ENCODE measurements around the gene ANKS1A. TPM values are rescaled to one million over a fixed set of nuclear protein-coding genes. Genes with fewer than 3 reads are reported as not detected.

Gene ANKS1A
- total RNA-seq, 1 donor from 2014 or later, result 17.2 TPM

DNA sequence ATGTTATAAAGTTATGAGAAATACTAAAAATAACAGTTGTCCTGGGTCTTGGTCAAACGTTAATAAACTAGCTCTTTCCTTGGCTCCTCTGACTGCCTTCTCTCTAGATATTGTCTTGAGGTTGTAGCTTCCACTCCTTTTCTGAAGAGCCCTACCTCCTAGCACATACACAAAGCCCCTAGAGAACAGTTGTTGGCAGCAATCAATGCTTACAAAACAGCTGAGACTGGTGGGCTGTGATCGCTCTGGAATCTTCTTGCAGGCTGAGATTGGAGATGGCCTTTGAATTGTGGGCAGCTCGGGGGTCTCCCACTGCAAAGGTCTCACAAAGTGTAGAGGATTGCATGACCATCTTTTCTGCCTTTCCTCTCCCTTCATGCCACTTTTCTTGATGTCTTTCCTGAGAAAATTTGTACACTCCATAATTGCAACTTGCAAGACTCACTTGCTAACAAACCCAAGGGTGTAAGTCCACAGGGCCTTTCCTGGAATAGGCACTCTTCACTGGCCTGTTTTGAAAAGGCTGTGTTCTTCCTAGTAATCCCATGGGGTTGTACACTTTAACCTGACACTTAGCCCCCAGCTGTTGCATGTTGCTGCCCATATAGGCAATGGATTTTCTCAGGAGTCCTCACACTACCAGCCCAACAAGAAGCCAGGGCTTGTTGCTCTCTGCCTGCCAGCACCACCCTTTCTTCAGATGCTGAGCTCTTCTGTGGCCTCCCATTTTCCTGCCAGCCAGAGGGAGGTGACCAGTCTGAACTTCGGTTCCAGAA is 152.2 kb downstream of the ANKS1A start:
- TF ChIP-seq, protein P1, sequence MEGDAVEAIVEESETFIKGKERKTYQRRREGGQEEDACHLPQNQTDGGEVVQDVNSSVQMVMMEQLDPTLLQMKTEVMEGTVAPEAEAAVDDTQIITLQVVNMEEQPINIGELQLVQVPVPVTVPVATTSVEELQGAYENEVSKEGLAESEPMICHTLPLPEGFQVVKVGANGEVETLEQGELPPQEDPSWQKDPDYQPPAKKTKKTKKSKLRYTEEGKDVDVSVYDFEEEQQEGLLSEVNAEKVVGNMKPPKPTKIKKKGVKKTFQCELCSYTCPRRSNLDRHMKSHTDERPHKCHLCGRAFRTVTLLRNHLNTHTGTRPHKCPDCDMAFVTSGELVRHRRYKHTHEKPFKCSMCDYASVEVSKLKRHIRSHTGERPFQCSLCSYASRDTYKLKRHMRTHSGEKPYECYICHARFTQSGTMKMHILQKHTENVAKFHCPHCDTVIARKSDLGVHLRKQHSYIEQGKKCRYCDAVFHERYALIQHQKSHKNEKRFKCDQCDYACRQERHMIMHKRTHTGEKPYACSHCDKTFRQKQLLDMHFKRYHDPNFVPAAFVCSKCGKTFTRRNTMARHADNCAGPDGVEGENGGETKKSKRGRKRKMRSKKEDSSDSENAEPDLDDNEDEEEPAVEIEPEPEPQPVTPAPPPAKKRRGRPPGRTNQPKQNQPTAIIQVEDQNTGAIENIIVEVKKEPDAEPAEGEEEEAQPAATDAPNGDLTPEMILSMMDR (IDR thresholded peaks at IDR 0.05), result no peak
- Mint-ChIP-seq H3K4me1 (ENCODE audit: low read depth) (peaks cover 51% of the 10 kb centered on the region), H3K27ac (ENCODE audit: unreplicated experiment) (peak overlapping the region; percentile 6), H3K9me3 (ENCODE audit: low read depth) (no peaks in the 10 kb centered on the region), H3K36me3 (ENCODE audit: low read depth) (peaks cover 1% of the 10 kb centered on the region), H3K27me3 (ENCODE audit: low read depth) (no peaks in the 10 kb centered on the region), H3K4me3 (ENCODE audit: unreplicated experiment) (no peak overlapping the region)
- DNase-seq (ENCODE audit: low spot score), result no peak

DNA sequence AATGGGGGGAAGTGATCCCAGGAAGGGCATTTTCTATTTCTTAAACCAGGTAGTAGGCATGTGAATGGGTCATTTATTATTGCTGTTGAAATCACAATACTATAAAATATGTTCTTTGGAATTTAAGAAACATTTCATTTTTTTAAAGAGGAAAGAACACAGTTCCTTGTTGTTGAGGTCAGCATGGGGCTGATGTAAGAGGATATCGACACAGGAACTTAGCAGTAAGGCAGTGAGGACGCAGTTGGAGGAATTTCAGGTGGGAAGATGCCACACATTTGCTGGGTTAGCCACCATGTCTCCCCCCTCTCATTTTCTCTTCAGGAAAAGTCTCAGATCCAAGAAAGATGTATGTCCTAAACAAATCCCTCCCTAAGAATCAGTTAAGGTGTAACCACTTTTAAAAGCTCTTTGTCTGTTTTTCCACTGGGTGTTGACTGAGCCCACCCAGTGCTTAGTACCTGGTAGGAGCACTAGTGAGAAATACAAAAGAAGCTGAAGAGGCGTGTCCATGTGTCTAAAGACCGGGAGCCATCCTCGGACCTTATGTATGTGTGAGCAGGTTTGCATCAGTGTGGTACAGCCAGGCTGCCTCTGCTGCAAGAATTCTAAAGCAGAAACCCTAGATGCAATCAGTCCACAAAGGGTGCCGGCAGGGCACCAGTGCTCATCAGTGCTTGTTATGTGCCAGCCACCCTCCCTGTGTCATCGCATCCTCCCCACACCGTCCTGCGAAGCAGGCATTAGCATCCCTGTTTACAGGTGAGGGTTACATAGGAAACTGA is 153.2 kb downstream of the ANKS1A start:
- peaks cover 41% of the 10 kb centered on the region for H3K4me1 Mint-ChIP-seq (ENCODE audit: low read depth)
- no peak for DNase-seq (ENCODE audit: low spot score)
- TF ChIP-seq, protein P1 (IDR thresholded peaks at IDR 0.05), result no peak
- H3K27ac Mint-ChIP-seq (ENCODE audit: unreplicated experiment), result peak overlapping the region; percentile 6
- H3K4me3 Mint-ChIP-seq (ENCODE audit: unreplicated experiment), result no peak overlapping the region
- peaks cover 1% of the 10 kb centered on the region for H3K36me3 Mint-ChIP-seq (ENCODE audit: low read depth)
- no peaks in the 10 kb centered on the region for H3K27me3 Mint-ChIP-seq (ENCODE audit: low read depth)
- H3K9me3 Mint-ChIP-seq (ENCODE audit: low read depth), result no peaks in the 10 kb centered on the region

DNA sequence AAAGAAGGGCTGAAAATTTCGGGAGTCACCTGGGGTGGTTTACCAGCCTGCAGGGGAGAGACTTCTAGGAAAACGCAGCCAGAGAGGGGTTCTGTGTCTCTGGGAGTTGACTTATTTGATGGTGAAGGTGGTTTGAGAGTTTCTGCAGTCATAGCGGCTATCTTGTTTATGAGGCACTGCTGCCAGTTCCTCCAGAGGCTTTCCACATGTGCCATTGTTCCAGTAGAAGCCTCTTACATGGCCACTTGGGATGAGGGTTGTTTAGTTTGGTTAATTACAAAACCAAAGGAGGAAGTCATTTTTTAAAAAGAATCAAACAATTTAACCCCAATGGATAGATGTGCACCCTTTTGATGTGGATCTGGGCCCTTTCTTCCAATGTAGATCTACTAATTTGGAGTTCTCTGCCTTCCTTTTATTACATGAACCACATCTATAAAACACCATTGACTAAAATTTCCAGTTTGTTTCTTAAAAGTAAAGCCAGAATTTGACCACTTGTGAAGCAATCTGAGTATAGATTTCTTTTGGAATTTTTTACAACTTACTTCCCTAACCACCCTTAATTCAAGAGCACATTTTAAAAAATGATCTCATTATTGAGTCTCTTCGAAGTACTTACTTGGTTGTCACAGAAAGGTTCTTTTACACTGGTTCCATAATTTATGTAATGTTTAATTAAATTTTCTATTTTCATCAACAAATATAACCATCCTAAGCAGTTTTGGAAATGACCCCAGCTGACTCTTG is 154.5 kb downstream of the ANKS1A start:
- Mint-ChIP-seq H3K4me1 (ENCODE audit: low read depth) (peaks cover 28% of the 10 kb centered on the region), H3K9me3 (ENCODE audit: low read depth) (no peaks in the 10 kb centered on the region), H3K27me3 (ENCODE audit: low read depth) (no peaks in the 10 kb centered on the region), H3K36me3 (ENCODE audit: low read depth) (peaks cover 1% of the 10 kb centered on the region), H3K27ac (ENCODE audit: unreplicated experiment) (no peak overlapping the region), H3K4me3 (ENCODE audit: unreplicated experiment) (no peak overlapping the region)
- TF ChIP-seq, protein P1 (IDR thresholded peaks at IDR 0.05), result no peak
- no peak for DNase-seq (ENCODE audit: low spot score)

DNA sequence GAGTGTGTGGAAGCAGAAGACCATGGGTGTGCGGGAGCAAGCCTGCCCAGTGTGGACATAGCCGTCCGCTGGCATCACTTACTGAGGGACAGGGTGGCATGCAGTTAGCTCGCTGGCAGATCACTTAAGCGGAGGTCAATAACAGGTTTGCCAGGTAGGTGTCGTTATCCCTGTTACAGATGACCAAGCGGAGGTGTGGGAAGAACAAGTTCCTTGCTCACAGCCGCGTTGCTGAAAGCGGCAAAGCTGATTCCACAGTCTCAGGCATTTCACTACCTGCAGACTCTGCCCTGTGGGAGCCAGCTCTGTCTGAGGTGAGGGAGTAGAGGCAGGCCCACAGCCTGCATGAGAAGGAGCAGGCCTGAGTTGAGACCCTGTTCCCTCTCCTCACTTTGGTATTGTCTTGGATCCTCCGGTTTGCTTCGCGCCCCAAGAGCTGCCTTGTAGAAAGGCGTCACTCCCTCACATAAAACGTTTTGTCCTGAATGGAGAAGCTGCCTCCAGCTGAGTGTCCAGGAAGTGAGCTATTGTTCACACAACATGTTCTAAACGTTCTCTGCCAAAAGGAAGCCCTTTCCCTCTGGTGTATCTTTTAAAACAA is 155.2 kb downstream of the ANKS1A start:
- DNase-seq (ENCODE audit: low spot score), result no peak
- no peaks in the 10 kb centered on the region for H3K27me3 Mint-ChIP-seq (ENCODE audit: low read depth)
- H3K36me3 Mint-ChIP-seq (ENCODE audit: low read depth), result peaks cover 1% of the 10 kb centered on the region
- TF ChIP-seq, protein P1 (IDR thresholded peaks at IDR 0.05), result no peak
- no peak overlapping the region for H3K4me3 Mint-ChIP-seq (ENCODE audit: unreplicated experiment)
- H3K27ac Mint-ChIP-seq (ENCODE audit: unreplicated experiment), result peak overlapping the region; percentile 74
- peaks cover 27% of the 10 kb centered on the region for H3K4me1 Mint-ChIP-seq (ENCODE audit: low read depth)
- H3K9me3 Mint-ChIP-seq (ENCODE audit: low read depth), result no peaks in the 10 kb centered on the region

Measured in chondrocyte (in vitro differentiated cells).